ENCODE data around the gene GPR139. TPM values are rescaled to one million over a fixed set of nuclear protein-coding genes. Genes with fewer than 3 reads are reported as not detected.

The GPR139 gene
- total RNA-seq (2022; extraction: Qiagen RNA extraction) = not detected in 5 replicates

DNA sequence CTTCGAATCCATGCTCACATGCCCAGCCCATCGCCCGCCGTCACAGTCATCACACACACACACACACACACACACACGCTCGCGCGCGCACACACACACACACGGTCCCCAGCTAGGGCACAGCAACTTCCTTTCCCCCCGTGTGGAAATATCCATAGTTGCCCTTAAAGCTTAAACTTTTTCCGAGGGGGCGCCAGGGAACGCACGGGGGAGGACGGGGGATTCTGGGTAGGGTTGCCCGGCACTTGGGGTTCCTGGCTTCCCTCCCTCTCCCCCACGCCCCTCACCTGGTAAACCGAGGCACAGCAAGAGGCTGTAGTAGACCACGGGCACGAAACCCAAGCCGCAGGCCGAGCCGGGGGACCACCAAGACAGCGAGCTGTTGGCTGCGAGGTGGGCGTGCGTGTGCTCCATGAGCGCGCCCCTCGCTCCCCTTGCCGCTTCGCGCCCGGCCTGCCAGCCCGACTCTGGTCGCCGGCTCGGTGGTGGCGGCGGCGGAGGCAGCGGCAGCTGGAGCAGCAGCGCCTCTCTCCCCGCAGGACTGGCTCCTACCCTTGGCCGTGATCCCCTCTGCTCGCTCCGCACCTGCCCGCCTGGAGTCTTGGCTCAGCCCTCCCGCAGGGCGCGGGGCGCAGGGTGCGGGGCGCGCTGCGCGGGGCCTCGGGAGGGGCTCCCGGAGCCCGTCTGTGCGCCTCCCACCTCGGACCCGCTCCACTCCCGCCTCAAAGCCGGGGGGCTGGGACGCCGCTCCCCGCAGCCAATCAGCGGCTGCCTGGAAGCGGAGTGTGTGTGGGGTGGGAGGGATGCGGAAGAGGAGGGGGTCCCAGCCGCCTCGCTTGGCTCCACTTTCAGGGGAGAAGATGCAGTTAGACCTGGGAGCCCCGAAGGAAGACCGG, at the start of gene GPR139:
GPR139 (minus strand) TSS at position 688 of the 896 bp plus-strand sequence; CDS start at position 414, 274 bp downstream.

Other genes with a start within 250 kb of the GPR139 start
- gene GPRC5B, start 189.0 kb downstream of the GPR139 start, total RNA-seq (2022; extraction: Qiagen RNA extraction) = 35.6 to 43.0 TPM (median 40.4 TPM) in 5 replicates

Data from A549 treated with Hydrocortisone at 1 μM for 4 hours (cell line).